Liver (tissue), 9 donors: ENCODE data around the gene SORBS2. TPM values are rescaled to one million over a fixed set of nuclear protein-coding genes. Genes with fewer than 3 reads are reported as not detected.

Experiments used
- DNase-seq: peaks from one replicate; pipeline ENCODE4 v3.0.0-alpha.2; 2017; ENCODE audit warnings: low spot score
- H3K27ac ChIP-seq, 2 donors: one replicate each; pipeline ENCODE4 v1.7.0; 2013; ENCODE audit warnings: inconsistent platforms in 2 of 2, low read length in 2 of 2, control low read depth in 1 of 2, low read depth in 1 of 2, mild to moderate bottlenecking in 1 of 2
- H3K27me3 ChIP-seq, 4 donors: one replicate each; pipeline versions ENCODE4 v1.6.1 to v1.7.0; 2013; ENCODE audit warnings: low read length in 3 of 4, inconsistent platforms in 1 of 4, mild to moderate bottlenecking in 1 of 4, moderate library complexity in 1 of 4; ENCODE audit not compliant: control insufficient read depth in 4 of 4, insufficient read depth in 4 of 4
- H3K36me3 ChIP-seq, 4 donors: one replicate each; pipeline versions ENCODE4 v1.6.1 to v1.7.0; 2013; ENCODE audit warnings: low read length in 3 of 4, mild to moderate bottlenecking in 3 of 4, low read depth in 1 of 4, moderate library complexity in 1 of 4; ENCODE audit not compliant: control insufficient read depth in 4 of 4, insufficient read depth in 3 of 4
- H3K4me1 ChIP-seq, 4 donors: one replicate each; pipeline versions ENCODE4 v1.6.1 to v1.7.0; 2013; ENCODE audit warnings: low read length in 3 of 4, mild to moderate bottlenecking in 3 of 4, moderate library complexity in 1 of 4; ENCODE audit not compliant: control insufficient read depth in 4 of 4, insufficient read depth in 4 of 4
- H3K4me3 ChIP-seq, 3 donors: one replicate each; pipeline versions ENCODE4 v1.6.1 to v1.7.0; 2013; ENCODE audit warnings: low read length in 3 of 3, control low read depth in 1 of 3, low read depth in 1 of 3, mild to moderate bottlenecking in 1 of 3
- H3K9ac ChIP-seq, 2 donors: one replicate each; pipeline ENCODE4 v1.7.0; 2013; ENCODE audit warnings: low read length in 2 of 2, mild to moderate bottlenecking in 2 of 2, moderate library complexity in 2 of 2, control low read depth in 1 of 2, low read depth in 1 of 2
- H3K9me3 ChIP-seq, 4 donors: one replicate each; pipeline versions ENCODE4 v1.6.1 to v1.7.0; 2013; ENCODE audit warnings: low read length in 3 of 4; ENCODE audit not compliant: control insufficient read depth in 4 of 4
- ATF3 ChIP-seq: IDR thresholded peaks from 2 replicates; pipeline ENCODE4 v1.6.1; 2016; ENCODE audit warnings: antibody characterized with exemption
- CTCF ChIP-seq: fragments of 150-350 bp; IDR thresholded peaks from 2 replicates; pipeline ENCODE4 v1.5.1; 2017; ENCODE audit warnings: improper control_type of control experiment, low read depth, low read length; ENCODE audit not compliant: missing input control
- EGR1 ChIP-seq, 2 donors: IDR thresholded peaks; 2 replicates each; pipeline ENCODE4 v1.6.1; 2016 to 2018; ENCODE audit warnings: antibody characterized with exemption in 2 of 2, low read depth in 2 of 2
- FOXA1 ChIP-seq: IDR thresholded peaks from 2 replicates; pipeline ENCODE4 v1.6.1; 2016; ENCODE audit warnings: antibody characterized with exemption
- FOXA2 ChIP-seq: IDR thresholded peaks from 2 replicates; pipeline ENCODE4 v1.6.1; 2016; ENCODE audit warnings: antibody characterized with exemption
- GABPA ChIP-seq, 2 donors: IDR thresholded peaks in 1 of 2; conservative IDR thresholded peaks in 1 of 2; 2 replicates each; pipeline ENCODE4 v1.6.1; 2016; ENCODE audit warnings: antibody characterized with exemption in 2 of 2, mild to moderate bottlenecking in 1 of 2, moderate library complexity in 1 of 2
- HNF4A ChIP-seq, 2 donors: conservative IDR thresholded peaks; 2 replicates each; pipeline ENCODE4 v1.6.1; 2016; ENCODE audit warnings: antibody characterized with exemption in 2 of 2, mild to moderate bottlenecking in 2 of 2
- HNF4G ChIP-seq: IDR thresholded peaks from 2 replicates; pipeline ENCODE4 v1.6.1; 2016; ENCODE audit warnings: antibody characterized with exemption
- JUND ChIP-seq, 2 donors: IDR thresholded peaks; 2 replicates each; pipeline ENCODE4 v1.6.1; 2016; ENCODE audit warnings: antibody characterized with exemption in 2 of 2
- MAX ChIP-seq: IDR thresholded peaks from 2 replicates; pipeline ENCODE4 v1.6.1; 2016; ENCODE audit warnings: antibody characterized with exemption
- NR2F2 ChIP-seq: IDR thresholded peaks from 2 replicates; pipeline ENCODE4 v1.6.1; 2016; ENCODE audit warnings: antibody characterized with exemption
- RAD21 ChIP-seq, 2 donors: IDR thresholded peaks; 2 replicates each; pipeline ENCODE4 v1.6.1; 2016; ENCODE audit warnings: antibody characterized with exemption in 2 of 2, mild to moderate bottlenecking in 2 of 2
- REST ChIP-seq: IDR thresholded peaks from 2 replicates; pipeline ENCODE4 v1.6.1; 2016; ENCODE audit warnings: antibody characterized with exemption, mild to moderate bottlenecking
- RXRA ChIP-seq, 2 donors: IDR thresholded peaks; 2 replicates each; pipeline ENCODE4 v1.6.1; 2017 to 2018; ENCODE audit warnings: antibody characterized with exemption in 2 of 2, mild to moderate bottlenecking in 1 of 2
- SP1 ChIP-seq: IDR thresholded peaks from 2 replicates; pipeline ENCODE4 v1.6.1; 2018; ENCODE audit warnings: antibody characterized with exemption, mild to moderate bottlenecking
- TAF1 ChIP-seq: conservative IDR thresholded peaks from 2 replicates; pipeline ENCODE4 v1.6.1; 2016; ENCODE audit warnings: antibody characterized with exemption, mild to moderate bottlenecking
- YY1 ChIP-seq: IDR thresholded peaks from 2 replicates; pipeline ENCODE4 v1.6.1; 2016; ENCODE audit warnings: antibody characterized with exemption, mild to moderate bottlenecking
- ZBTB33 ChIP-seq: IDR thresholded peaks from 2 replicates; pipeline ENCODE4 v1.6.1; 2016; ENCODE audit warnings: antibody characterized with exemption
- polyA plus RNA-seq, 2 donors: library from polyadenylated mRNA; stranded (reverse) in 1 of 2; unstranded in 1 of 2; fragments of 200-250 nt in 1 of 2; fragments of >200 nt in 1 of 2; fragmentation: Nextera tagmentation in 1 of 2; extraction: Ambion mirVana in 1 of 2; gene quantifications; one replicate each; pipeline versions ENCODE4 v1.2.1 to v1.2.3, GENCODE V29; 2013 to 2015
- total RNA-seq, 2 donors: library from RNA; depleted of rRNA; stranded (reverse); fragments of >200 nt; gene quantifications; one replicate each; pipeline ENCODE4 v1.2.3, GENCODE V29; 2014
- donor health status: healthy.
- donor health status: healthy.
- donor health status: healthy.
- donor health status: healthy.
- donor health status: healthy.

Gene SORBS2
- total and polyA plus RNA-seq, 4 donors = 23.3 to 136 (median 59.6) TPM

- H3K36me3 ChIP-seq = peaks cover 0 to 11% (median 1%) of the 10 kb centered on the region in 4 donors
- H3K27ac ChIP-seq = peak overlapping the region; percentile 47 to 49
- no peak overlapping the region for H3K4me3 ChIP-seq
- peaks cover 0 to 29% (median 15%) of the 10 kb centered on the region in 4 donors for H3K4me1 ChIP-seq
- TF ChIP-seq RAD21 (IDR thresholded peaks at IDR 0.05) (peak in 1 of 2 donors; percentile 38), ZBTB33 (no peak), CTCF (no peak), FOXA2 (no peak), JUND (IDR thresholded peaks at IDR 0.05) (no peak), TAF1 (no peak), FOXA1 (no peak), HNF4A (conservative IDR thresholded peaks at IDR 0.05) (peak in 1 of 2 donors; percentile 43), NR2F2 (no peak), HNF4G (no peak), MAX (no peak), REST (no peak), ATF3 (no peak), EGR1 (IDR thresholded peaks at IDR 0.05; ENCODE audit: low read depth in 2 of 2) (no peak), YY1 (no peak), SP1 (peak; percentile 43), GABPA (IDR thresholded peaks at IDR 0.05 in 1 of 2, conservative IDR thresholded peaks at IDR 0.05 in 1 of 2) (no peak), RXRA (IDR thresholded peaks at IDR 0.05) (peak in 1 of 2 donors; percentile 69)
- no peak for DNase-seq
- no peaks in the 10 kb centered on the region for H3K27me3 ChIP-seq
- no peak overlapping the region for H3K9ac ChIP-seq
- no peaks in the 10 kb centered on the region for H3K9me3 ChIP-seq
Measured at GRCh38 chr4:185782523-185782922, 29.5 kb downstream of the SORBS2 start.
